Esophagus muscularis mucosa (tissue), 4 donors: ENCODE measurements around the gene CNIH3. TPM values are rescaled to one million over a fixed set of nuclear protein-coding genes. Genes with fewer than 3 reads are reported as not detected.
"Not testable (repeated sequence)": the region's sequence is repeated elsewhere in the genome, so short reads cannot be mapped to it uniquely, and the experiment has no call there.

Experiments used
- DNase-seq: peaks from one replicate; pipeline ENCODE4 v3.0.0-alpha.2; 2017; ENCODE audit errors: extremely low spot score
- H3K27ac ChIP-seq, 4 donors: fragments of 200-600 bp; sonication (generic); replicated peaks in 1 of 4; 1 replicate in 3 of 4; 2 replicates in 1 of 4; pipeline ENCODE4 v1.5.1; 2016 to 2019; ENCODE audit warnings: mild to moderate bottlenecking in 1 of 4
- H3K27me3 ChIP-seq, 4 donors: fragments of 200-600 bp; sonication (generic); one replicate each; pipeline versions ENCODE4 v1.5.1 to v1.6.0; 2016 to 2019
- H3K36me3 ChIP-seq, 4 donors: fragments of 200-600 bp; sonication (generic); one replicate each; pipeline ENCODE4 v1.5.1; 2016 to 2019
- H3K4me1 ChIP-seq, 4 donors: fragments of 200-600 bp; sonication (generic); one replicate each; pipeline ENCODE4 v1.5.1; 2016 to 2019
- H3K4me3 ChIP-seq, 4 donors: fragments of 200-600 bp; sonication (generic); 1 replicate in 2 of 4; 2 replicates in 2 of 4; pipeline ENCODE4 v1.5.1; 2016 to 2019; ENCODE audit warnings: mild to moderate bottlenecking in 4 of 4, moderate library complexity in 1 of 4
- H3K9me3 ChIP-seq, 4 donors: fragments of 200-600 bp; sonication (generic); 1 replicate in 3 of 4; 2 replicates in 1 of 4; pipeline ENCODE4 v1.5.1; 2016 to 2019
- CTCF ChIP-seq, 3 experiments: fragments of 200-600 bp in 2 of 3; fragments of 450-650 bp in 1 of 3; sonication (generic) in 2 of 3; IDR thresholded peaks; one replicate each; pipeline ENCODE4 v1.5.1; 2017 to 2019; ENCODE audit warnings: antibody characterized with exemption in 3 of 3, mild to moderate bottlenecking in 2 of 3, moderate library complexity in 1 of 3
- EP300 ChIP-seq: sonication (generic); formaldehyde crosslinking; IDR thresholded peaks from one replicate; pipeline ENCODE4 v1.6.1; 2017; ENCODE audit warnings: antibody characterized with exemption
- POLR2A ChIP-seq: fragments of 450-650 bp; IDR thresholded peaks from one replicate; pipeline ENCODE4 v1.6.1; 2017; ENCODE audit warnings: antibody characterized with exemption, moderate library complexity, mild to moderate bottlenecking, low read depth
- POLR2AphosphoS5 ChIP-seq, 2 donors: sonication (generic); formaldehyde crosslinking; IDR thresholded peaks; one replicate each; pipeline ENCODE4 v1.6.1; 2017; ENCODE audit warnings: antibody characterized with exemption in 2 of 2
- WGBS: methylation state at CpG from one replicate; pipeline ENCODE4 v1.1.5; 2018; 5-methylcytosine and 5-hydroxymethylcytosine counted together
- intact Hi-C: fragments of 100-400 bp; cut with DNase I; formaldehyde crosslinking; loops from one replicate; pipeline ENCODE4 v1.15.1; 2023
- total RNA-seq, 4 donors: library from RNA; depleted of rRNA; stranded (reverse); fragments of >200 nt; gene quantifications; one replicate each; pipeline versions ENCODE4 v1.1.0 to v1.2.1, GENCODE V29; 2016

The CNIH3 gene
- total RNA-seq: 1 to 10 TPM in 2 of 4 donors, under 1 TPM in 2; 0.42 to 2.3 (median 1.3) TPM

GRCh38 chr1:224615861-224616755, at the start of gene CNIH3:
Gene CNIH3 (plus strand): TSS chr1:224616317. CDS start chr1:224617175, 858 bp downstream.
- Histone ChIP-seq H3K36me3 (no peaks in the 10 kb centered on the region), H3K4me3 (peak within 1 kb of the TSS; percentile 46 to 53 (median 50)), H3K9me3 (no peaks in the 10 kb centered on the region), H3K4me1 (peaks cover 16 to 23% (median 22%) of the 10 kb centered on the region in 4 donors), H3K27me3 (peaks cover 0 to 65% (median 28%) of the 10 kb centered on the region in 4 donors), H3K27ac (no peak within 1 kb of the TSS)
- no peak for TF ChIP-seq CTCF (IDR thresholded peaks at IDR 0.05)
- no peak for TF ChIP-seq EP300
- no peak for TF ChIP-seq POLR2A
- no peak for TF ChIP-seq POLR2AphosphoS5 (IDR thresholded peaks at IDR 0.05)
- WGBS: 1% methylated on average over 27 of the region's 91 CpGs
- DNase-seq: no peak
- intact Hi-C loops: no loop called here

- DNase-seq, H3K4me3 ChIP-seq, H3K9me3 ChIP-seq, intact Hi-C loops, H3K27me3 ChIP-seq, H3K36me3 ChIP-seq, H3K4me1 ChIP-seq, H3K27ac ChIP-seq: not testable (repeated sequence)
- 96% methylated on average over 1 of the region's 1 CpG for WGBS
These were observed 49.6 kb upstream of the CNIH3 start for GRCh38 chr1:224566492-224566891.

GRCh38 chr1:224569276-224569675, 46.8 kb upstream of the CNIH3 start:
- no peaks in the 10 kb centered on the region for H3K4me1 ChIP-seq
- no peak overlapping the region for H3K27ac ChIP-seq
- TF ChIP-seq POLR2A: no peak
- TF ChIP-seq EP300: no peak
- no peak for TF ChIP-seq CTCF (IDR thresholded peaks at IDR 0.05)
- no peak for TF ChIP-seq POLR2AphosphoS5 (IDR thresholded peaks at IDR 0.05)
- DNase-seq: peak; percentile 24
- H3K9me3 ChIP-seq: no peaks in the 10 kb centered on the region
- no peak overlapping the region for H3K4me3 ChIP-seq
- no peaks in the 10 kb centered on the region for H3K27me3 ChIP-seq
- no peaks in the 10 kb centered on the region for H3K36me3 ChIP-seq
- WGBS: 89% methylated on average over 6 of the region's 6 CpGs
- intact Hi-C loops: no loop called here

GRCh38 chr1:224571975-224572374, 44.1 kb upstream of the CNIH3 start:
- 76% methylated on average over 3 of the region's 3 CpGs for WGBS
- H3K27ac ChIP-seq, H3K36me3 ChIP-seq, H3K4me1 ChIP-seq, H3K4me3 ChIP-seq, intact Hi-C loops, H3K27me3 ChIP-seq: not testable (repeated sequence)
- peaks cover 0 to 11% (median 5%) of the 10 kb centered on the region in 4 donors for H3K9me3 ChIP-seq
- DNase-seq: peak; percentile 79

GRCh38 chr1:224579526-224579925, 36.6 kb upstream of the CNIH3 start:
- intact Hi-C loops: no loop called here
- Histone ChIP-seq H3K36me3 (no peaks in the 10 kb centered on the region), H3K4me1 (no peaks in the 10 kb centered on the region), H3K27ac (no peak overlapping the region), H3K27me3 (no peaks in the 10 kb centered on the region), H3K9me3 (peaks cover 0 to 11% (median 6%) of the 10 kb centered on the region in 4 donors), H3K4me3 (no peak overlapping the region)
- no peak for TF ChIP-seq EP300
- no peak for TF ChIP-seq POLR2AphosphoS5 (IDR thresholded peaks at IDR 0.05)
- TF ChIP-seq POLR2A: no peak
- no peak for TF ChIP-seq CTCF (IDR thresholded peaks at IDR 0.05)
- 100% methylated on average over 1 of the region's 1 CpG for WGBS
- DNase-seq: peak; percentile 47
